Measurements from ENCODE around the gene SLAMF7. TPM values are rescaled to one million over a fixed set of nuclear protein-coding genes. Genes with fewer than 3 reads are reported as not detected.

Gene SLAMF7
- polyA plus RNA-seq, 6 donors from 2014 or later: 1.2 to 5.3 (median 3.0) TPM; not detected in 1

GRCh38 chr1:160742428-160743127, 3.5 kb downstream of the SLAMF7 start:
- H3K27ac Mint-ChIP-seq: peak overlapping the region in 3 of 6 donors; percentile 4 to 65 (median 48)
- peaks cover 0 to 1% (median 0%) of the 10 kb centered on the region in 7 donors for H3K9me3 Mint-ChIP-seq
- H3K4me3 Mint-ChIP-seq: no peak overlapping the region
- no peak for ATAC-seq (ENCODE audit: low read depth in 2 of 2)
- no peak for DNase-seq
- peaks cover 34 to 47% (median 35%) of the 10 kb centered on the region in 3 donors for H3K4me1 Mint-ChIP-seq
- H3K27me3 Mint-ChIP-seq: no peaks in the 10 kb centered on the region
- H3K36me3 Mint-ChIP-seq: peaks cover 0 to 5% of the 10 kb centered on the region in 2 donors

GRCh38 chr1:160743266-160743665, 4.2 kb downstream of the SLAMF7 start:
- Mint-ChIP-seq H3K36me3 (peaks cover 0 to 5% of the 10 kb centered on the region in 2 donors), H3K27ac (peak overlapping the region in 1 of 6 donors; percentile 65), H3K4me3 (no peak overlapping the region), H3K27me3 (no peaks in the 10 kb centered on the region), H3K9me3 (no peaks in the 10 kb centered on the region), H3K4me1 (peaks cover 28 to 43% (median 32%) of the 10 kb centered on the region in 3 donors)
- no peak for ATAC-seq (ENCODE audit: low read depth in 2 of 2)
- DNase-seq: no peak

- no peak for ATAC-seq (ENCODE audit: low read depth in 2 of 2)
- Mint-ChIP-seq H3K4me1 (peaks cover 21 to 34% (median 21%) of the 10 kb centered on the region in 3 donors), H3K9me3 (no peaks in the 10 kb centered on the region)
Measured at GRCh38 chr1:160744199-160744851, 5.3 kb downstream of the SLAMF7 start.

GRCh38 chr1:160744852-160745520, 5.9 kb downstream of the SLAMF7 start:
- no peaks in the 10 kb centered on the region for H3K27me3 Mint-ChIP-seq
- no peak for ATAC-seq (ENCODE audit: low read depth in 2 of 2)
- no peak for DNase-seq
- peaks cover 19 to 30% (median 20%) of the 10 kb centered on the region in 3 donors for H3K4me1 Mint-ChIP-seq
- H3K27ac Mint-ChIP-seq: peak overlapping the region in 3 of 6 donors; percentile 15 to 91 (median 86)
- no peaks in the 10 kb centered on the region for H3K9me3 Mint-ChIP-seq
- H3K4me3 Mint-ChIP-seq: no peak overlapping the region
- peaks cover 0 to 5% of the 10 kb centered on the region in 2 donors for H3K36me3 Mint-ChIP-seq

More at GRCh38 chr1:160744199-160744851, 5.3 kb downstream of the SLAMF7 start:
- no peak for DNase-seq
- no peak overlapping the region for H3K4me3 Mint-ChIP-seq
- peaks cover 0 to 5% of the 10 kb centered on the region in 2 donors for H3K36me3 Mint-ChIP-seq
- peak overlapping the region in 2 of 6 donors; percentile 15 to 81 for H3K27ac Mint-ChIP-seq
- no peaks in the 10 kb centered on the region for H3K27me3 Mint-ChIP-seq

- peaks cover 25 to 27% (median 25%) of the 10 kb centered on the region in 3 donors for H3K4me1 Mint-ChIP-seq
- H3K27me3 Mint-ChIP-seq: no peaks in the 10 kb centered on the region
- H3K36me3 Mint-ChIP-seq: peaks cover 0 to 5% of the 10 kb centered on the region in 2 donors
- no peak overlapping the region for H3K4me3 Mint-ChIP-seq
- ATAC-seq (ENCODE audit: low read depth in 2 of 2) (no peak), DNase-seq (no peak)
- H3K9me3 Mint-ChIP-seq: no peaks in the 10 kb centered on the region
- peak overlapping the region in 1 of 6 donors; percentile 86 for H3K27ac Mint-ChIP-seq
Measured at GRCh38 chr1:160745551-160745950, 6.5 kb downstream of the SLAMF7 start.

- no peaks in the 10 kb centered on the region for H3K27me3 Mint-ChIP-seq
- ATAC-seq (ENCODE audit: low read depth in 2 of 2) (no peak), DNase-seq (no peak)
- no peak overlapping the region for H3K4me3 Mint-ChIP-seq
- H3K27ac Mint-ChIP-seq: peak overlapping the region in 1 of 6 donors; percentile 26
- H3K36me3 Mint-ChIP-seq: no peaks in the 10 kb centered on the region
- H3K9me3 Mint-ChIP-seq: no peaks in the 10 kb centered on the region
- peaks cover 23 to 26% (median 25%) of the 10 kb centered on the region in 3 donors for H3K4me1 Mint-ChIP-seq
Measured at GRCh38 chr1:160746836-160747500, 7.9 kb downstream of the SLAMF7 start.

GRCh38 chr1:160747717-160748116, 8.7 kb downstream of the SLAMF7 start:
- peak overlapping the region in 3 of 6 donors; percentile 16 to 32 (median 23) for H3K27ac Mint-ChIP-seq

GRCh38 chr1:160748181-160748877, 9.3 kb downstream of the SLAMF7 start:
- Mint-ChIP-seq H3K27me3 (no peaks in the 10 kb centered on the region), H3K27ac (peak overlapping the region in 4 of 6 donors; percentile 16 to 32 (median 18)), H3K36me3 (no peaks in the 10 kb centered on the region), H3K4me1 (peaks cover 16 to 20% (median 17%) of the 10 kb centered on the region in 3 donors), H3K9me3 (no peaks in the 10 kb centered on the region), H3K4me3 (peak overlapping the region in 1 of 8 donors; percentile 31)
- ATAC-seq (ENCODE audit: low read depth in 2 of 2) (no peak), DNase-seq (no peak)

More at GRCh38 chr1:160747717-160748116, 8.7 kb downstream of the SLAMF7 start:
- H3K4me1 Mint-ChIP-seq: peaks cover 16 to 21% (median 20%) of the 10 kb centered on the region in 3 donors
- ATAC-seq (ENCODE audit: low read depth in 2 of 2): no peak
- no peak for DNase-seq
- no peaks in the 10 kb centered on the region for H3K36me3 Mint-ChIP-seq
- H3K9me3 Mint-ChIP-seq: no peaks in the 10 kb centered on the region
- H3K4me3 Mint-ChIP-seq: no peak overlapping the region
- H3K27me3 Mint-ChIP-seq: no peaks in the 10 kb centered on the region

- DNase-seq (no peak), ATAC-seq (ENCODE audit: low read depth in 2 of 2) (no peak)
- H3K4me3 Mint-ChIP-seq: peak overlapping the region in 1 of 8 donors; percentile 31
- H3K4me1 Mint-ChIP-seq: peaks cover 12 to 20% (median 14%) of the 10 kb centered on the region in 3 donors
- H3K27ac Mint-ChIP-seq: peak overlapping the region in 1 of 6 donors; percentile 80
- H3K9me3 Mint-ChIP-seq: no peaks in the 10 kb centered on the region
- no peaks in the 10 kb centered on the region for H3K27me3 Mint-ChIP-seq
- no peaks in the 10 kb centered on the region for H3K36me3 Mint-ChIP-seq
Measured at GRCh38 chr1:160748878-160749269, 9.8 kb downstream of the SLAMF7 start.

- Mint-ChIP-seq H3K9me3 (no peaks in the 10 kb centered on the region), H3K27ac (peak overlapping the region in 3 of 6 donors; percentile 59 to 77 (median 61)), H3K4me1 (peaks cover 3 to 7% (median 6%) of the 10 kb centered on the region in 3 donors), H3K27me3 (no peaks in the 10 kb centered on the region), H3K4me3 (no peak overlapping the region), H3K36me3 (no peaks in the 10 kb centered on the region)
- DNase-seq: no peak
- no peak for ATAC-seq (ENCODE audit: low read depth in 2 of 2)
Measured at GRCh38 chr1:160750608-160751007, 11.6 kb downstream of the SLAMF7 start.

- DNase-seq: no peak
- Mint-ChIP-seq H3K4me1 (peaks cover 3 to 7% (median 6%) of the 10 kb centered on the region in 3 donors), H3K9me3 (no peaks in the 10 kb centered on the region), H3K27me3 (no peaks in the 10 kb centered on the region), H3K27ac (peak overlapping the region in 1 of 6 donors; percentile 21), H3K36me3 (no peaks in the 10 kb centered on the region), H3K4me3 (no peak overlapping the region)
- no peak for ATAC-seq (ENCODE audit: low read depth in 2 of 2)
Measured at GRCh38 chr1:160752406-160752805, 13.4 kb downstream of the SLAMF7 start.

GRCh38 chr1:160752924-160753323, 13.9 kb downstream of the SLAMF7 start:
- no peaks in the 10 kb centered on the region for H3K9me3 Mint-ChIP-seq
- H3K27ac Mint-ChIP-seq: no peak overlapping the region
- no peak for DNase-seq
- no peaks in the 10 kb centered on the region for H3K36me3 Mint-ChIP-seq
- H3K4me1 Mint-ChIP-seq: peaks cover 3 to 7% (median 6%) of the 10 kb centered on the region in 3 donors
- H3K27me3 Mint-ChIP-seq: no peaks in the 10 kb centered on the region
- no peak for ATAC-seq (ENCODE audit: low read depth in 2 of 2)
- no peak overlapping the region for H3K4me3 Mint-ChIP-seq

All from naive B cell (primary cell).